Measurements from ENCODE around the gene VKORC1. TPM values are rescaled to one million over a fixed set of nuclear protein-coding genes. Genes with fewer than 3 reads are reported as not detected.

VKORC1 gene
- polyA plus RNA-seq, 3 donors = 59.2 to 113 (median 91.2) TPM

GRCh38 chr16:31088459-31089183, 6.0 kb downstream of the VKORC1 start, which contains the start of gene PRSS53:
PRSS53 (minus strand) TSS chr16:31088943; CDS start chr16:31088809, 134 bp downstream.
- H3K9me3 ChIP-seq (replicated peaks in 1 of 2; ENCODE audit: control insufficient read depth in 1 of 2, insufficient read depth in 1 of 2, low read length in 2 of 2) = no peaks in the 10 kb centered on the region
- TF ChIP-seq CTCF (IDR thresholded peaks at IDR 0.05) = no peak
- H3K4me3 Mint-ChIP-seq = no peak within 1 kb of the TSS
- intact Hi-C loops (cut with micrococcal nuclease) = no loop called here
- no peak within 1 kb of the TSS for H2AFZ ChIP-seq (ENCODE audit: insufficient read depth, low read depth, low read length, poor library complexity, severe bottlenecking)
- H3K36me3 ChIP-seq (replicated peaks in 1 of 2; ENCODE audit: control insufficient read depth in 1 of 2, insufficient read depth in 2 of 2, low read length in 2 of 2) = peaks cover 31 to 66% of the 10 kb centered on the region in 2 donors
- H3K79me2 ChIP-seq (ENCODE audit: insufficient read depth, low read length) = peaks cover 19% of the 10 kb centered on the region
- H3K4me1 Mint-ChIP-seq = peaks cover 3% of the 10 kb centered on the region
- no peak for DNase-seq
- H3K9ac ChIP-seq (ENCODE audit: insufficient read depth, low read length, poor library complexity, severe bottlenecking) = no peak within 1 kb of the TSS
- H4K20me1 ChIP-seq (ENCODE audit: insufficient read depth, low read length) = peaks cover 19% of the 10 kb centered on the region
- H3K4me1 ChIP-seq (ENCODE audit: control insufficient read depth in 1 of 2, insufficient read depth in 2 of 2, low read length in 2 of 2) = peaks cover 5% of the 10 kb centered on the region in 2 donors
- H3K4me3 ChIP-seq (replicated peaks in 1 of 3; ENCODE audit: low read depth in 2 of 3, low read length in 3 of 3) = no peak within 1 kb of the TSS
- no peak within 1 kb of the TSS for H3K27ac Mint-ChIP-seq
- no peak within 1 kb of the TSS for H3K27ac ChIP-seq (ENCODE audit: low read depth in 1 of 2, low read length in 2 of 2)
- peaks cover 0 to 3% (median 0%) of the 10 kb centered on the region in 3 donors for H3K27me3 Mint-ChIP-seq (ENCODE audit: low read depth in 3 of 3)
- peaks cover 35 to 54% of the 10 kb centered on the region in 2 donors for H3K36me3 Mint-ChIP-seq
- whole genome bisulfite sequencing (ENCODE audit: insufficient coverage) = 88% methylated on average over 12 of the region's 15 CpGs
- no peaks in the 10 kb centered on the region for H3K9me3 Mint-ChIP-seq
- H3K4me2 ChIP-seq (replicated peaks; ENCODE audit: extremely low read depth, low read length, poor library complexity, severe bottlenecking) = no peak within 1 kb of the TSS
- H3K27me3 ChIP-seq (ENCODE audit: control insufficient read depth in 2 of 2, insufficient read depth in 2 of 2, low read length in 2 of 2) = no peaks in the 10 kb centered on the region

GRCh38 chr16:31087971-31088370, 6.6 kb downstream of the VKORC1 start:
- Mint-ChIP-seq H3K9me3 (no peaks in the 10 kb centered on the region), H3K4me1 (peaks cover 2% of the 10 kb centered on the region), H3K27me3 (ENCODE audit: low read depth in 3 of 3) (peaks cover 0 to 3% (median 0%) of the 10 kb centered on the region in 3 donors), H3K36me3 (peaks cover 39 to 60% of the 10 kb centered on the region in 2 donors), H3K4me3 (no peak overlapping the region), H3K27ac (no peak overlapping the region)
- H3K36me3 ChIP-seq (replicated peaks in 1 of 2; ENCODE audit: control insufficient read depth in 1 of 2, insufficient read depth in 2 of 2, low read length in 2 of 2) = peaks cover 31 to 72% of the 10 kb centered on the region in 2 donors
- H3K9ac ChIP-seq (ENCODE audit: insufficient read depth, low read length, poor library complexity, severe bottlenecking) = no peak overlapping the region
- no peak for TF ChIP-seq CTCF (IDR thresholded peaks at IDR 0.05)
- no peaks in the 10 kb centered on the region for H3K9me3 ChIP-seq (replicated peaks in 1 of 2; ENCODE audit: control insufficient read depth in 1 of 2, insufficient read depth in 1 of 2, low read length in 2 of 2)
- no peak overlapping the region for H2AFZ ChIP-seq (ENCODE audit: insufficient read depth, low read depth, low read length, poor library complexity, severe bottlenecking)
- peaks cover 21% of the 10 kb centered on the region for H4K20me1 ChIP-seq (ENCODE audit: insufficient read depth, low read length)
- WGBS (ENCODE audit: insufficient coverage) = 100% methylated on average over 1 of the region's 5 CpGs
- no peaks in the 10 kb centered on the region for H3K4me1 ChIP-seq (ENCODE audit: control insufficient read depth in 1 of 2, insufficient read depth in 2 of 2, low read length in 2 of 2)
- H3K27ac ChIP-seq (ENCODE audit: low read depth in 1 of 2, low read length in 2 of 2) = no peak overlapping the region
- H3K79me2 ChIP-seq (ENCODE audit: insufficient read depth, low read length) = peaks cover 14% of the 10 kb centered on the region
- H3K4me2 ChIP-seq (replicated peaks; ENCODE audit: extremely low read depth, low read length, poor library complexity, severe bottlenecking) = no peak overlapping the region
- H3K4me3 ChIP-seq (replicated peaks in 1 of 3; ENCODE audit: low read depth in 2 of 3, low read length in 3 of 3) = no peak overlapping the region
- intact Hi-C loops (cut with micrococcal nuclease) = no loop called here
- no peak for DNase-seq
- H3K27me3 ChIP-seq (ENCODE audit: control insufficient read depth in 2 of 2, insufficient read depth in 2 of 2, low read length in 2 of 2) = no peaks in the 10 kb centered on the region
